Fibroblast of lung (primary cell): ENCODE data around the gene PLAAT4. TPM values are rescaled to one million over a fixed set of nuclear protein-coding genes. Genes with fewer than 3 reads are reported as not detected.
"Not testable (repeated sequence)": the region's sequence is repeated elsewhere in the genome, so short reads cannot be mapped to it uniquely, and the experiment has no call there.

Experiments
- DNase-seq, 2 donors: peaks; one replicate each; pipeline versions ENCODE4 v3.0.0 to v3.0.0-alpha.2; 2010; ENCODE audit warnings: low read depth in 2 of 2
- H2AFZ ChIP-seq: 2 replicates; pipeline ENCODE4 v1.5.1; 2012; ENCODE audit warnings: low read length, control low read depth, inconsistent platforms
- H3K27ac ChIP-seq: 2 replicates; pipeline ENCODE4 v1.5.1; 2011; ENCODE audit warnings: low read length, control low read depth; ENCODE audit not compliant: insufficient read depth
- H3K27me3 ChIP-seq: 2 replicates; pipeline ENCODE4 v1.5.1; 2011; ENCODE audit warnings: mild to moderate bottlenecking, low read length; ENCODE audit not compliant: control insufficient read depth, insufficient read depth
- H3K36me3 ChIP-seq: 2 replicates; pipeline ENCODE4 v1.5.1; 2011; ENCODE audit warnings: low read length; ENCODE audit not compliant: control insufficient read depth, insufficient read depth
- H3K4me1 ChIP-seq: 2 replicates; pipeline ENCODE4 v1.5.1; 2011; ENCODE audit warnings: low read length; ENCODE audit not compliant: control insufficient read depth, insufficient read depth; ENCODE audit errors: extremely low read depth
- H3K4me2 ChIP-seq: 2 replicates; pipeline ENCODE4 v1.5.1; 2011; ENCODE audit warnings: low read length, control low read depth; ENCODE audit not compliant: insufficient read depth; ENCODE audit errors: extremely low read depth
- H3K4me3 ChIP-seq, 4 experiments: fragments of 200-600 bp in 1 of 4; sonication (generic) in 1 of 4; replicated peaks in 1 of 4; 2 replicates each; pipeline ENCODE4 v1.5.1; 2011 to 2016; ENCODE audit warnings: low read length in 4 of 4, low read depth in 3 of 4, mild to moderate bottlenecking in 3 of 4, control low read depth in 2 of 4, inconsistent platforms in 1 of 4, mixed read lengths in 1 of 4; ENCODE audit not compliant: insufficient read depth in 1 of 4; ENCODE audit errors: control extremely low read depth in 1 of 4
- H3K79me2 ChIP-seq: 2 replicates; pipeline ENCODE4 v1.5.1; 2012; ENCODE audit warnings: mild to moderate bottlenecking, low read length, inconsistent platforms; ENCODE audit not compliant: control insufficient read depth, insufficient read depth
- H3K9ac ChIP-seq: 2 replicates; pipeline ENCODE4 v1.5.1; 2011; ENCODE audit warnings: mild to moderate bottlenecking, low read length, control low read depth; ENCODE audit not compliant: insufficient read depth
- H3K9me3 ChIP-seq: 2 replicates; pipeline ENCODE4 v1.5.1; 2012; ENCODE audit warnings: low read depth, low read length; ENCODE audit not compliant: control insufficient read depth, insufficient read depth
- H4K20me1 ChIP-seq: 2 replicates; pipeline ENCODE4 v1.5.1; 2011; ENCODE audit warnings: low read length; ENCODE audit not compliant: control insufficient read depth, insufficient read depth; ENCODE audit errors: extremely low read depth
- CTCF ChIP-seq, 2 donors: IDR thresholded peaks in 1 of 2; conservative IDR thresholded peaks in 1 of 2; 1 replicate in 1 of 2; 2 replicates in 1 of 2; pipeline ENCODE4 v1.5.1; 2011 to 2012; ENCODE audit warnings: low read length in 2 of 2, control low read depth in 1 of 2, inconsistent platforms in 1 of 2, low read depth in 1 of 2, mild to moderate bottlenecking in 1 of 2
- EZH2 ChIP-seq: IDR thresholded peaks from 2 replicates; pipeline ENCODE4 v1.5.1; 2012; ENCODE audit warnings: low read length, control low read depth, mild to moderate bottlenecking; ENCODE audit errors: missing control alignments
- polyA plus RNA-seq, 2 donors: library from polyadenylated mRNA; depleted of rRNA in 1 of 2; stranded (reverse) in 1 of 2; unstranded in 1 of 2; fragments of >200 nt; gene quantifications; 2 replicates each; pipeline ENCODE4 v1.2.1, GENCODE V29; 2011 to 2012; ENCODE audit warnings: missing spikeins in 1 of 2
- total RNA-seq: library from RNA; depleted of rRNA; stranded (reverse); fragments of >200 nt; gene quantifications from 2 replicates; pipeline ENCODE4 v1.2.1, GENCODE V29; 2014

The PLAAT4 gene
- total and polyA plus RNA-seq, 2 donors (not counting 1 experiment from before 2014, with no cell fraction given): 47.4 to 85.7 TPM

GRCh38 chr11:63529373-63529772 is 7.2 kb upstream of the PLAAT4 start:
- H3K27me3 ChIP-seq, H4K20me1 ChIP-seq, H3K4me2 ChIP-seq, DNase-seq, H3K36me3 ChIP-seq, H3K4me3 ChIP-seq, H3K9ac ChIP-seq, H3K9me3 ChIP-seq, H3K27ac ChIP-seq, H2AFZ ChIP-seq, H3K4me1 ChIP-seq, H3K79me2 ChIP-seq: not testable (repeated sequence)

GRCh38 chr11:63530021-63530420 is 6.6 kb upstream of the PLAAT4 start:
- Histone ChIP-seq H3K4me1 (peaks cover 7% of the 10 kb centered on the region), H3K9ac (no peak overlapping the region), H3K9me3 (no peaks in the 10 kb centered on the region), H3K4me2 (no peak overlapping the region), H3K79me2 (no peaks in the 10 kb centered on the region), H4K20me1 (no peaks in the 10 kb centered on the region), H3K27me3 (no peaks in the 10 kb centered on the region), H2AFZ (no peak overlapping the region), H3K4me3 (no peak overlapping the region), H3K27ac (no peak overlapping the region), H3K36me3 (no peaks in the 10 kb centered on the region)
- no peak for DNase-seq
- no peak for TF ChIP-seq EZH2
- TF ChIP-seq CTCF (conservative IDR thresholded peaks at IDR 0.05 in 1 of 2, IDR thresholded peaks at IDR 0.05 in 1 of 2; ENCODE audit: low read depth in 1 of 2, low read length in 2 of 2): no peak

- H3K9ac ChIP-seq, H3K27me3 ChIP-seq, H3K36me3 ChIP-seq, H3K9me3 ChIP-seq, H4K20me1 ChIP-seq, H3K79me2 ChIP-seq, H3K4me1 ChIP-seq, H3K27ac ChIP-seq: not testable (repeated sequence)
- Histone ChIP-seq H3K4me2 (peak overlapping the region; percentile 83), H3K4me3 (peak overlapping the region in 1 of 4 experiments; percentile 6), H2AFZ (peak overlapping the region; percentile 45)
- peak; percentile 91 to 97 for DNase-seq
These were observed 5.4 kb upstream of the PLAAT4 start for GRCh38 chr11:63531074-63531792.

GRCh38 chr11:63532117-63532516 is 4.5 kb upstream of the PLAAT4 start:
- peak overlapping the region; percentile 83 for H3K4me2 ChIP-seq
- H2AFZ ChIP-seq: no peak overlapping the region
- DNase-seq: peak in 1 of 2 donors; percentile 37
- no peaks in the 10 kb centered on the region for H3K27me3 ChIP-seq
- no peaks in the 10 kb centered on the region for H3K79me2 ChIP-seq
- no peak overlapping the region for H3K4me3 ChIP-seq
- no peak for TF ChIP-seq CTCF (conservative IDR thresholded peaks at IDR 0.05 in 1 of 2, IDR thresholded peaks at IDR 0.05 in 1 of 2; ENCODE audit: low read depth in 1 of 2, low read length in 2 of 2)
- TF ChIP-seq EZH2: no peak
- H3K27ac ChIP-seq: no peak overlapping the region
- H3K4me1 ChIP-seq: peaks cover 10% of the 10 kb centered on the region
- H3K9ac ChIP-seq: no peak overlapping the region
- H3K36me3 ChIP-seq: no peaks in the 10 kb centered on the region
- H3K9me3 ChIP-seq: no peaks in the 10 kb centered on the region
- no peaks in the 10 kb centered on the region for H4K20me1 ChIP-seq
